Keratinocyte (primary cell): ENCODE results near the gene RASGEF1C.

Experiments
- EZH2 ChIP-seq: IDR thresholded peaks from one replicate; pipeline ENCODE4 v1.6.1; 2012; ENCODE audit warnings: inconsistent platforms, mild to moderate bottlenecking, low read length, moderate library complexity
- TF ChIP-seq, protein P1 (sequence below), 3 experiments: IDR thresholded peaks in 1 of 3; conservative IDR thresholded peaks in 1 of 3; optimal IDR thresholded peaks in 1 of 3; 2 replicates in 2 of 3; 3 replicates in 1 of 3; pipeline versions ENCODE3 to v1.5.1; 2011; ENCODE audit warnings: low read length in 3 of 3, mild to moderate bottlenecking in 3 of 3, moderate library complexity in 2 of 3, control low read depth in 1 of 3, inconsistent platforms in 1 of 3; ENCODE audit not compliant: insufficient read depth in 2 of 3; ENCODE audit errors: extremely low read depth in 1 of 3

- TF ChIP-seq, protein P1, sequence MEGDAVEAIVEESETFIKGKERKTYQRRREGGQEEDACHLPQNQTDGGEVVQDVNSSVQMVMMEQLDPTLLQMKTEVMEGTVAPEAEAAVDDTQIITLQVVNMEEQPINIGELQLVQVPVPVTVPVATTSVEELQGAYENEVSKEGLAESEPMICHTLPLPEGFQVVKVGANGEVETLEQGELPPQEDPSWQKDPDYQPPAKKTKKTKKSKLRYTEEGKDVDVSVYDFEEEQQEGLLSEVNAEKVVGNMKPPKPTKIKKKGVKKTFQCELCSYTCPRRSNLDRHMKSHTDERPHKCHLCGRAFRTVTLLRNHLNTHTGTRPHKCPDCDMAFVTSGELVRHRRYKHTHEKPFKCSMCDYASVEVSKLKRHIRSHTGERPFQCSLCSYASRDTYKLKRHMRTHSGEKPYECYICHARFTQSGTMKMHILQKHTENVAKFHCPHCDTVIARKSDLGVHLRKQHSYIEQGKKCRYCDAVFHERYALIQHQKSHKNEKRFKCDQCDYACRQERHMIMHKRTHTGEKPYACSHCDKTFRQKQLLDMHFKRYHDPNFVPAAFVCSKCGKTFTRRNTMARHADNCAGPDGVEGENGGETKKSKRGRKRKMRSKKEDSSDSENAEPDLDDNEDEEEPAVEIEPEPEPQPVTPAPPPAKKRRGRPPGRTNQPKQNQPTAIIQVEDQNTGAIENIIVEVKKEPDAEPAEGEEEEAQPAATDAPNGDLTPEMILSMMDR (optimal IDR thresholded peaks at IDR 0.05 in 1 of 3, IDR thresholded peaks at IDR 0.05 in 1 of 3, conservative IDR thresholded peaks at IDR 0.05 in 1 of 3; ENCODE audit: extremely low read depth in 1 of 3, insufficient read depth in 2 of 3, low read length in 3 of 3): no peak
- TF ChIP-seq EZH2: no peak
Observed at GRCh38 chr5:180129291-180130190, 79.5 kb downstream of the RASGEF1C start.
